Natural killer cell (primary cell): Measurements from ENCODE around the gene ZMIZ1. TPM values are rescaled to one million over a fixed set of nuclear protein-coding genes. Genes with fewer than 3 reads are reported as not detected.

Experiments
- ATAC-seq, 3 donors: fragments of 150-1000 bp in 2 of 3; fragments of 200-7000 bp in 1 of 3; cut with Tn5 transposase; 1 replicate in 1 of 3; 2 replicates in 2 of 3; pipeline ENCODE4 v1.10.0; 2021; ENCODE audit warnings: mild to moderate bottlenecking in 2 of 3, moderate library complexity in 2 of 3
- DNase-seq, 2 donors: peaks; one replicate each; pipeline versions ENCODE4 v3.0.0 to v3.0.0-alpha.2; 2013 to 2021; ENCODE audit warnings: mixed read lengths in 1 of 2
- H3K27ac ChIP-seq: one replicate; pipeline ENCODE4 v1.5.1; 2013; ENCODE audit warnings: mild to moderate bottlenecking, low read length
- H3K27me3 ChIP-seq: one replicate; pipeline ENCODE4 v1.6.1; 2013; ENCODE audit warnings: low read length; ENCODE audit not compliant: control insufficient read depth, insufficient read depth
- H3K36me3 ChIP-seq: one replicate; pipeline ENCODE4 v1.6.1; 2013; ENCODE audit warnings: low read length; ENCODE audit not compliant: control insufficient read depth, insufficient read depth
- H3K4me1 ChIP-seq: one replicate; pipeline ENCODE4 v1.6.1; 2013; ENCODE audit warnings: low read length; ENCODE audit not compliant: control insufficient read depth, insufficient read depth
- H3K4me3 ChIP-seq: one replicate; pipeline ENCODE4 v1.5.1; 2013; ENCODE audit warnings: low read length
- H3K9me3 ChIP-seq: one replicate; pipeline ENCODE4 v1.6.1; 2013; ENCODE audit warnings: low read length; ENCODE audit not compliant: control insufficient read depth, insufficient read depth
- H3K27ac Mint-ChIP-seq, 2 donors: one replicate each; pipeline ENCODE4 v1.8.0; 2022; ENCODE audit warnings: mild to moderate bottlenecking in 2 of 2, mixed read lengths in 2 of 2, moderate library complexity in 1 of 2
- H3K27me3 Mint-ChIP-seq, 2 donors: one replicate each; pipeline ENCODE4 v1.8.0; 2022; ENCODE audit warnings: low read depth in 2 of 2, mixed read lengths in 2 of 2
- H3K36me3 Mint-ChIP-seq: one replicate; pipeline ENCODE4 v1.8.0; 2022; ENCODE audit warnings: mixed read lengths
- H3K4me1 Mint-ChIP-seq, 2 donors: one replicate each; pipeline ENCODE4 v1.8.0; 2022; ENCODE audit warnings: mixed read lengths in 2 of 2
- H3K4me3 Mint-ChIP-seq: one replicate; pipeline ENCODE4 v1.8.0; 2022; ENCODE audit warnings: mild to moderate bottlenecking, moderate library complexity, mixed read lengths
- H3K9me3 Mint-ChIP-seq, 2 donors: one replicate each; pipeline ENCODE4 v1.8.0; 2022; ENCODE audit warnings: mixed read lengths in 2 of 2
- WGBS: methylation state at CpG from one replicate; pipeline ENCODE4 v1.1.7; 2013; ENCODE audit warnings: missing lambda C conversion rate; ENCODE audit not compliant: insufficient coverage; 5-methylcytosine and 5-hydroxymethylcytosine counted together
- intact Hi-C: fragments of 100-400 bp; cut with micrococcal nuclease; formaldehyde crosslinking; loops from one replicate; pipeline ENCODE4 v1.14.2; 2022
- total RNA-seq, 4 donors: library from RNA; stranded (reverse); fragments of 120-200 nt in 1 of 4; gene quantifications; one replicate each; pipeline versions ENCODE4 v1.2.3 to v1.2.4, GENCODE V29; 2013 to 2022
- TF ChIP-seq, protein P1 (sequence below): fragments of 200-600 bp; IDR thresholded peaks from one replicate; pipeline ENCODE4 v1.8.0; 2022; ENCODE audit warnings: antibody characterized with exemption

Gene ZMIZ1
- total RNA-seq, 3 donors from 2014 or later (not counting 1 experiment from before 2014, with no cell fraction given), result 36.5 to 51.5 (median 37.9) TPM

DNA sequence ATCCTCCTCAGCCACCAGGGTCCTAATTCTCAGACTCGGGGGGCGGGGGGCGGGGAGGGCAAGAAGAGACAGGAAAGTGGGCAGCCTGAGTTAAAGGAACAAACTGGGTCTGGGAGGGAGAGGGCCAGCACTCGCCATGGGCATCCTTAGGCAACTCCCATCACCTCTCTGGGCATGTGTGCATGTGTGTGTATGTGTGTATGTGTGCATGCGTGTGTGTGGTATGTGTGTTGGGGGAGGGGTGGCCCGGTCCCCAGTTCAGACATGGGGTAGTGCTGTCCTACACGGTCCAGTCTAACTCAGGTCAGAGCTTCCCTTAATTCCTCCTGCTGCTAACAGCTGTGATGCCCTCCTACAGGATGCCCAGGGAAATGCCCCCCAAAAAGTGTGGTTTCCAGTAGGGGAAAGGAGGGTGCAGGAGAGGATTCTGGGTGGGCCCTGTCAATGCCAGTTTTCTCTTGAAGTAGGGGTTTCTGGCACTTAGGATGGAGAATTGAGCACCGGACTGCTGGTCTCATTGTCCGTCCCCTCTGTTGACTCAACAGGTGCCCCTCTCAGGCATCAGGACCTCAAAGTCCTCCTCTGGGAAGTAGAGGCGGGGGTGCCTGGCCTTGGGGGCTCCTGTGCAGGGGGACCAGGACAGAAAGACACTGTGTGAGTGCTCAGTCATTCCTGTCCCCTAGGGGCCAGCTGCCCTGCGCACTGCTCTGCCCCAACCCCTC is 15.1 kb upstream of the ZMIZ1 start:
- Histone ChIP-seq H3K27me3 (no peaks in the 10 kb centered on the region), H3K4me3 (no peak overlapping the region), H3K9me3 (no peaks in the 10 kb centered on the region), H3K27ac (no peak overlapping the region), H3K4me1 (peaks cover 8% of the 10 kb centered on the region), H3K36me3 (no peaks in the 10 kb centered on the region)
- H3K36me3 Mint-ChIP-seq, result no peaks in the 10 kb centered on the region
- ATAC-seq (no peak), DNase-seq (no peak)
- H3K9me3 Mint-ChIP-seq, result no peaks in the 10 kb centered on the region
- WGBS, result 90% methylated on average over 10 of the region's 11 CpGs
- H3K27ac Mint-ChIP-seq, result no peak overlapping the region
- intact Hi-C loops, result no loop called here
- peaks cover 0 to 6% of the 10 kb centered on the region in 2 donors for H3K4me1 Mint-ChIP-seq
- H3K27me3 Mint-ChIP-seq, result peaks cover 0 to 5% of the 10 kb centered on the region in 2 donors
- TF ChIP-seq, protein P1, sequence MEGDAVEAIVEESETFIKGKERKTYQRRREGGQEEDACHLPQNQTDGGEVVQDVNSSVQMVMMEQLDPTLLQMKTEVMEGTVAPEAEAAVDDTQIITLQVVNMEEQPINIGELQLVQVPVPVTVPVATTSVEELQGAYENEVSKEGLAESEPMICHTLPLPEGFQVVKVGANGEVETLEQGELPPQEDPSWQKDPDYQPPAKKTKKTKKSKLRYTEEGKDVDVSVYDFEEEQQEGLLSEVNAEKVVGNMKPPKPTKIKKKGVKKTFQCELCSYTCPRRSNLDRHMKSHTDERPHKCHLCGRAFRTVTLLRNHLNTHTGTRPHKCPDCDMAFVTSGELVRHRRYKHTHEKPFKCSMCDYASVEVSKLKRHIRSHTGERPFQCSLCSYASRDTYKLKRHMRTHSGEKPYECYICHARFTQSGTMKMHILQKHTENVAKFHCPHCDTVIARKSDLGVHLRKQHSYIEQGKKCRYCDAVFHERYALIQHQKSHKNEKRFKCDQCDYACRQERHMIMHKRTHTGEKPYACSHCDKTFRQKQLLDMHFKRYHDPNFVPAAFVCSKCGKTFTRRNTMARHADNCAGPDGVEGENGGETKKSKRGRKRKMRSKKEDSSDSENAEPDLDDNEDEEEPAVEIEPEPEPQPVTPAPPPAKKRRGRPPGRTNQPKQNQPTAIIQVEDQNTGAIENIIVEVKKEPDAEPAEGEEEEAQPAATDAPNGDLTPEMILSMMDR, result no peak
- H3K4me3 Mint-ChIP-seq, result no peak overlapping the region

DNA sequence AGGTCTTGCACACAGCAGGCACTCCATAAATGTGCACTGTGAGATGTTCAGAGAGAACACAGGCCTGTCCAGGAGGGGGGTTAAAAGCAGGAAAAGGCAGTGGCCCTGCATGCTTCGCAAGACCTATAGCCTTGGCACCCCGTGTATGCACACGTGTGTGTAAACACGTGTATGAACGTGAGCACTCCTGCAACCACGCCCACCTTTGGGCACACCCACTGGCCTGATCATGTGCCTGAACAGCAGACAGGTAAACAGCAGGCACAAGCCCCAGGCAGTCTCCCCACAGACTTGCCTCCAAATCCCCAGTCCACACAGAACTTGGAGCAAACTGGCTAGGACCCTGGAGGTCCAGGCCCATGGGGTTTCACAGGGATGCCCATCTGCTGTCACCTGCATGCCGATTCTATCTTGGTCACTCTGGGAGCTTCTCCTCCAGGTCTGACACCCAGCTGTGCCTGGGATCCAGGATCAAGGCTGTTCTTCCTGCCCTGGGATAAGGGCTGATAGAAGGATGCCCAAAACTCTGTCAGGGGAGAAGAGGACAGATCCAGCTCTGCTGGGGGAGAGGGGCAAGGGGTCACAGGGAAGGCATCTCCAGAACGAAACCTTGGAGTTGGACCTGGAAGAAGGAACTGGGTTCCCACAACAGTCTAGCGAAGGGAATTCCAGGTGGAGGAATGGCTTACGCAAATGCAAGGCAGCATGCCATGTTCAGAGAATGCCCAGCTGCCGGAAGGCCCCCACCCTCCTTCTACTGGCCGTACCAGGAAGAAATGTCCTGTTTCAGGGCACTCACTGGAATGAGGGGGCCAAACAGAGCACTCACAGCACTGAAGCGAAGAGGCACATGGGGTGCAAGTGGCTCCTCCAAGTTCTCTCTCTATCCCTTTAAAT is 14.3 kb upstream of the ZMIZ1 start:
- Mint-ChIP-seq H3K4me3 (no peak overlapping the region), H3K36me3 (no peaks in the 10 kb centered on the region), H3K27ac (no peak overlapping the region), H3K9me3 (no peaks in the 10 kb centered on the region), H3K4me1 (no peaks in the 10 kb centered on the region), H3K27me3 (peaks cover 0 to 5% of the 10 kb centered on the region in 2 donors)
- 89% methylated on average over 13 of the region's 13 CpGs for WGBS
- no peaks in the 10 kb centered on the region for H3K9me3 ChIP-seq
- H3K36me3 ChIP-seq, result no peaks in the 10 kb centered on the region
- DNase-seq, result no peak
- no peak overlapping the region for H3K27ac ChIP-seq
- H3K27me3 ChIP-seq, result no peaks in the 10 kb centered on the region
- TF ChIP-seq, protein P1, result no peak
- no peaks in the 10 kb centered on the region for H3K4me1 ChIP-seq
- no peak for ATAC-seq
- intact Hi-C loops, result no loop called here
- H3K4me3 ChIP-seq, result no peak overlapping the region

DNA sequence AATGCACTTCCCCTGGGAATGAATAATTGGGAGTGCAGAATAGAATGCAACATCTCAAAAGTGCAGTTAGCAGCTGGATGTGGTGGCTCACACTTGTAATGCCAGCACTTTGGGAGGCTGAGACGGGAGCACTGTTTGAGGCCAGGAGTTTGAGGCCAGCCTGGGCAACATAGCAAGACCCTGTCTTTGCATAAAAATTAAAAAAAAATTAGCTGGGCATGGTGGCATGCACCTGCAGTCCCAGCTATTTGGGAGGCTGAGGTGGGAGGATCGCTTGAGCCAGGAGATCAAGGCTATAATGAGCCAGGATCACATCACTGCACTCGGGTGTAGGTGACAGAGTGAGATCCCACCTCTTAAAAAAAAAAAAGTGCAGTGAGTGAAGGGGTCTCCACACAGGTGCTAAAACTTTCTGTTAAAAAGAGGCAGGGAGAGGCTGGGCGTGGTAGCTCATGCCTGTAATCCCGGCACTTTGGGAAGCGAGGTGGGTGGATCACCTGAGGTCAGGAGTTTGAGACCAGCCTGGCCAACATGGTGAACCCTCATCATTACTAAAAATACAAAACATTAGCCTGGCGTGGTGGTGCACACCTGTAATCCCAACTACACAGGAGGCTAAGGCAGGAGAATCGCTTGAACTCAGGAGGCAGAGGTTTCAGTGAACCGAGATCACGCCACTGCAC is 13.5 kb upstream of the ZMIZ1 start:
- Histone ChIP-seq H3K27ac (no peak overlapping the region), H3K9me3 (no peaks in the 10 kb centered on the region), H3K4me3 (no peak overlapping the region), H3K27me3 (no peaks in the 10 kb centered on the region), H3K36me3 (no peaks in the 10 kb centered on the region), H3K4me1 (no peaks in the 10 kb centered on the region)
- ATAC-seq, result no peak
- intact Hi-C loops, result no loop called here
- Mint-ChIP-seq H3K9me3 (no peaks in the 10 kb centered on the region), H3K36me3 (no peaks in the 10 kb centered on the region), H3K4me1 (no peaks in the 10 kb centered on the region), H3K27me3 (peaks cover 0 to 5% of the 10 kb centered on the region in 2 donors), H3K27ac (no peak overlapping the region), H3K4me3 (no peak overlapping the region)
- WGBS, result 88% methylated on average over 10 of the region's 10 CpGs
- TF ChIP-seq, protein P1, result no peak
- no peak for DNase-seq
